Naive thymus-derived CD4-positive, alpha-beta T cell (primary cell): Measurements from ENCODE around the gene CCBE1. TPM values are rescaled to one million over a fixed set of nuclear protein-coding genes. Genes with fewer than 3 reads are reported as not detected.

Source experiments
- ATAC-seq: fragments of 150-1000 bp; cut with Tn5 transposase; 2 replicates; pipeline ENCODE4 v1.10.0; 2021; ENCODE audit warnings: mild to moderate bottlenecking, moderate library complexity
- CTCF ChIA-PET: fragments of 350-600 bp; sonication (Branson Sonifier 250); formaldehyde crosslinking; loops from one replicate; lab custom pipeline; 2021; ENCODE audit warnings: antibody characterized with exemption; lab: Charles Lee
- POLR2A ChIA-PET: fragments of 350-600 bp; sonication (Branson Sonifier 250); formaldehyde crosslinking; loops from one replicate; lab custom pipeline; 2021; ENCODE audit warnings: antibody characterized with exemption, inconsistent platforms; lab: Charles Lee
- DNase-seq, 9 donors: peaks; one replicate each; pipeline versions ENCODE4 v3.0.0 to v3.0.0-alpha.2; 2020 to 2022; ENCODE audit warnings: mixed read lengths in 1 of 9
- H3K27ac ChIP-seq: one replicate; pipeline ENCODE4 v1.7.0; 2013; ENCODE audit warnings: mild to moderate bottlenecking, low read depth, low read length, moderate library complexity
- H3K27me3 ChIP-seq, 2 donors: one replicate each; pipeline ENCODE4 v1.7.0; 2013; ENCODE audit warnings: low read length in 2 of 2, mild to moderate bottlenecking in 2 of 2, moderate library complexity in 2 of 2; ENCODE audit not compliant: control insufficient read depth in 2 of 2, insufficient read depth in 2 of 2
- H3K36me3 ChIP-seq, 3 experiments: 1 replicate in 2 of 3; 2 replicates in 1 of 3; pipeline ENCODE4 v1.7.0; 2013; ENCODE audit warnings: low read length in 3 of 3, mild to moderate bottlenecking in 3 of 3, moderate library complexity in 1 of 3; ENCODE audit not compliant: insufficient read depth in 3 of 3, control insufficient read depth in 2 of 3
- H3K4me1 ChIP-seq, 2 donors: one replicate each; pipeline ENCODE4 v1.7.0; 2013; ENCODE audit warnings: low read length in 2 of 2, mild to moderate bottlenecking in 2 of 2, moderate library complexity in 1 of 2; ENCODE audit not compliant: control insufficient read depth in 2 of 2, insufficient read depth in 2 of 2
- H3K4me3 ChIP-seq: 2 replicates; pipeline ENCODE4 v1.7.0; 2013; ENCODE audit warnings: mild to moderate bottlenecking, low read length
- H3K9me3 ChIP-seq, 3 experiments: 1 replicate in 2 of 3; 2 replicates in 1 of 3; pipeline ENCODE4 v1.7.0; 2013; ENCODE audit warnings: low read length in 3 of 3; ENCODE audit not compliant: control insufficient read depth in 2 of 3
- H3K27ac Mint-ChIP-seq, 9 donors: one replicate each; pipeline ENCODE4 v1.8.0; 2020 to 2022; ENCODE audit warnings: mixed read lengths in 9 of 9, mild to moderate bottlenecking in 8 of 9, moderate library complexity in 5 of 9, inconsistent platforms in 2 of 9
- H3K27me3 Mint-ChIP-seq, 5 donors: one replicate each; pipeline ENCODE4 v1.8.0; 2021 to 2022; ENCODE audit warnings: mixed read lengths in 5 of 5, mild to moderate bottlenecking in 1 of 5
- H3K36me3 Mint-ChIP-seq, 5 donors: one replicate each; pipeline ENCODE4 v1.8.0; 2020 to 2022; ENCODE audit warnings: mixed read lengths in 5 of 5, mild to moderate bottlenecking in 3 of 5, inconsistent platforms in 1 of 5
- H3K4me1 Mint-ChIP-seq, 7 donors: one replicate each; pipeline ENCODE4 v1.8.0; 2020 to 2022; ENCODE audit warnings: mixed read lengths in 7 of 7, mild to moderate bottlenecking in 3 of 7, inconsistent platforms in 1 of 7
- H3K4me3 Mint-ChIP-seq, 10 donors: one replicate each; pipeline ENCODE4 v1.8.0; 2020 to 2022; ENCODE audit warnings: mild to moderate bottlenecking in 10 of 10, mixed read lengths in 10 of 10, moderate library complexity in 6 of 10, inconsistent platforms in 2 of 10
- H3K9me3 Mint-ChIP-seq, 11 donors: one replicate each; pipeline ENCODE4 v1.8.0; 2020 to 2022; ENCODE audit warnings: mixed read lengths in 11 of 11, mild to moderate bottlenecking in 4 of 11, inconsistent platforms in 1 of 11, moderate library complexity in 1 of 11
- intact Hi-C, 2 donors: fragments of 100-400 bp; cut with micrococcal nuclease; formaldehyde crosslinking; loops; one replicate each; pipeline ENCODE4 v1.15.1; 2023
- polyA plus RNA-seq, 2 donors: library from polyadenylated mRNA; unstranded; fragments of 300-500 nt; fragmentation: Illumina TruSeq; gene quantifications; one replicate each; pipeline ENCODE4 v1.2.3, GENCODE V29; 2021
- total RNA-seq, 6 experiments: library from RNA in 5 of 6; stranded (reverse) in 5 of 6; gene quantifications; 1 replicate in 5 of 6; 2 replicates in 1 of 6; pipeline ENCODE4 v1.2.3 and lab custom pipeline; 2021 to 2026

The CCBE1 gene
- total and polyA plus RNA-seq, 7 experiments from 2014 or later = not detected

DNA sequence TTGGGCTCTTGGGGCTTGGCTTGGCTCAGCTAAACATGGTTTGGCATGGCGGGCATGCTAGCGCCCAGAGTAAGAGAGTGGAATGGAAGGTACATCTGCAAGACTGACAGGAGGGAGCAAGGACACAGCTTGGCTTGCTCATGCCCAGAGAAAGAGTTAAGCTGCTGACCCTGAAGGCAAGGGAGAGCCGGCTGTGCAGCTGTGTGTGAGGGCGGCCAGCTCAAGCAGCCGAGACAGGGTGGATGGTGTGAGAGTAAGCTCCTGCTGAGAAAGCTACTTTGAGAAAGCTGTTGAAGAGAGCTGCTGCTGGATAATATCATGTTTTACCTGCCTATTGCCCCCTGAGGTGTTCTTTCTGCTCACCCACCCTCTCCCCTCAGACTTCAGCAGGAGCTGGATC lies 135.6 kb downstream of the CCBE1 start:
- H3K9me3 ChIP-seq = no peaks in the 10 kb centered on the region
- no peak overlapping the region for H3K27ac Mint-ChIP-seq
- DNase-seq = no peak
- ChIA-PET CTCF (no interaction called here), POLR2A (no interaction called here)
- H3K9me3 Mint-ChIP-seq = peaks cover 0 to 17% (median 4%) of the 10 kb centered on the region in 11 donors
- H3K27me3 ChIP-seq = no peaks in the 10 kb centered on the region
- intact Hi-C loops = no loop called here
- ATAC-seq = no peak
- peaks cover 0 to 11% (median 6%) of the 10 kb centered on the region in 5 donors for H3K27me3 Mint-ChIP-seq
- H3K36me3 Mint-ChIP-seq = no peaks in the 10 kb centered on the region
- no peak overlapping the region for H3K4me3 Mint-ChIP-seq
- no peaks in the 10 kb centered on the region for H3K4me1 ChIP-seq
- H3K27ac ChIP-seq = no peak overlapping the region
- H3K4me1 Mint-ChIP-seq = no peaks in the 10 kb centered on the region
- H3K36me3 ChIP-seq = no peaks in the 10 kb centered on the region
- no peak overlapping the region for H3K4me3 ChIP-seq

DNA sequence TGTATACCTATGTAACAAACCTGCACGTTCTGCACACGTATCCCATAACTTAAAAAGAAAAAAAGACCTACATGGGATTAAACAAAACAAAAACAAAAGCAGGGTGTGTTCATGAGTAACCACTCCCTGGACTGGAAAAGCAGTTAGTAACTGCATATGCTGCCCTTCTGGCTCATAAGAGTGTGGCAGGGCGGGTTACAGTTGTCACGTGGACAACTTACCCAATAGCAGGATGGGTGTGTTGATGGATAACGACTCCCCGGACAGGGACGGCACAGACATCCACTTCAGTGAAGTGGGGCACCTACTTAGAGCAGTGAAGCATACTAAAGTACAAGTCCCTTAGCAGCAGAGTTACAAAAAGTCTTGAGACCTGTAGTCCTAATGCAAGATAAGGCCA lies 136.7 kb downstream of the CCBE1 start:
- peaks cover 0 to 17% (median 4%) of the 10 kb centered on the region in 11 donors for H3K9me3 Mint-ChIP-seq
- no peak overlapping the region for H3K27ac ChIP-seq
- no peak overlapping the region for H3K4me3 Mint-ChIP-seq
- no peaks in the 10 kb centered on the region for H3K36me3 ChIP-seq
- no peaks in the 10 kb centered on the region for H3K9me3 ChIP-seq
- no peaks in the 10 kb centered on the region for H3K4me1 Mint-ChIP-seq
- H3K4me1 ChIP-seq = no peaks in the 10 kb centered on the region
- no peak overlapping the region for H3K27ac Mint-ChIP-seq
- H3K4me3 ChIP-seq = no peak overlapping the region
- H3K36me3 Mint-ChIP-seq = no peaks in the 10 kb centered on the region
- ChIA-PET POLR2A (no interaction called here), CTCF (no interaction called here)
- H3K27me3 ChIP-seq = no peaks in the 10 kb centered on the region
- peaks cover 0 to 11% (median 6%) of the 10 kb centered on the region in 5 donors for H3K27me3 Mint-ChIP-seq
- intact Hi-C loops = no loop called here
- ATAC-seq = no peak
- no peak for DNase-seq

DNA sequence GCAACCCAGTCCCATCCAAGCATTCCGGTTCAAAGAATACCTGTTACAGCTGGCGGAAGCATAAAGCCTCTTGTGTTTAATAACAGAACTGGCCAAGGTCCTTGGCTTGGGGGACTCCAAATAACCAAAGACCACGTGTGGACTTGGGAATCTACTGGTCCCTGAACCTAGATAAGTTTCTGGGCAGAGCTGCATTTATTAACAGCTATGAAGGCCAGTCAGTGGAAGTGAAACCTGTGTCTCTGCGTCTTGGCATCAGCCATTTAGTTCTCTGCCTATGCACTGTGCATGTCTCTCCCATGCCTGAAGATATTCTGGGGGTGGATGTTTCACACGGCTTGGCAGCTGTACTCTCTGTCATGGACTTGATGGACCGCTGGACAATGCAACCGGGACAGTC lies 137.7 kb downstream of the CCBE1 start:
- no peaks in the 10 kb centered on the region for H3K9me3 ChIP-seq
- no peaks in the 10 kb centered on the region for H3K4me1 Mint-ChIP-seq
- H3K27ac ChIP-seq = no peak overlapping the region
- POLR2A ChIA-PET = no interaction called here
- DNase-seq (no peak), ATAC-seq (no peak)
- CTCF ChIA-PET = no interaction called here
- no peaks in the 10 kb centered on the region for H3K4me1 ChIP-seq
- H3K27me3 Mint-ChIP-seq = peaks cover 0 to 6% (median 6%) of the 10 kb centered on the region in 5 donors
- peaks cover 0 to 12% (median 2%) of the 10 kb centered on the region in 11 donors for H3K9me3 Mint-ChIP-seq
- H3K36me3 Mint-ChIP-seq = no peaks in the 10 kb centered on the region
- H3K4me3 ChIP-seq = no peak overlapping the region
- no peak overlapping the region for H3K27ac Mint-ChIP-seq
- no peaks in the 10 kb centered on the region for H3K36me3 ChIP-seq
- intact Hi-C loops = no loop called here
- no peaks in the 10 kb centered on the region for H3K27me3 ChIP-seq
- no peak overlapping the region for H3K4me3 Mint-ChIP-seq

DNA sequence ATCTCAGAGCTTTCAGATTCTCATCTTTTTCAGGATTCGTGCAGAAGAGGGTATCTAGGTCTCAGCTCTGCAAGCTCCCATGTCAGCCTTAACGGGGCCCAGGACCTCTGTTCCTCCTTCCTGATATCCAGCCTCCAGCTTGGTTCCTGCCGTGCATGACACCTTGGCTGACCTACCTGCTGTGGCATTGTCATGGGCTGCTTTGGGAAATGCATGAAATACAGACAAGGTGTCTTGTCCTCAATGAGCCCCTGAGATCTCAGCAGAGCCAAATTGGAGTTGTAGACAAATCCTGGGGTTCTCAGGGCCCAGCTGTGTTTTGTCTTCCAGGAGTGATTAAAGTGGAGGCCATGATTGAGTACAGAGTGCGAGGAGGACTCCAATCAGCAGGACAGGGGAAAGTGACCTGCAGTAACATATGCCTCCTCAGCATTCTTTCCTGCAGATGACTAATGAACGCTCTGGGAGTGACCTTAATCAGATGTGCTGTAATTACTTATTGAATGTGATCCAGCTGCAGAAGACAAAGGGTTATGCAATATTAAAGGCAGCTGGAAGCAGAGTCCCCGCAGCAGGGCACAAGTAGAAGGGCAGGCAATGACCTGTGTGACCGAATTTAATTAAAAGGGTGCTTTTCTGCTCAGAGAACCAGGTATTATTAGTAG lies 141.1 kb downstream of the CCBE1 start:
- DNase-seq (no peak), ATAC-seq (no peak)
- H3K9me3 ChIP-seq = no peaks in the 10 kb centered on the region
- H3K36me3 Mint-ChIP-seq = no peaks in the 10 kb centered on the region
- no peak overlapping the region for H3K27ac ChIP-seq
- no peaks in the 10 kb centered on the region for H3K4me1 ChIP-seq
- H3K4me3 Mint-ChIP-seq = no peak overlapping the region
- H3K9me3 Mint-ChIP-seq = peaks cover 0 to 10% (median 0%) of the 10 kb centered on the region in 11 donors
- ChIA-PET POLR2A (no interaction called here), CTCF (no interaction called here)
- no peak overlapping the region for H3K27ac Mint-ChIP-seq
- no peaks in the 10 kb centered on the region for H3K27me3 ChIP-seq
- peaks cover 0 to 6% (median 0%) of the 10 kb centered on the region in 5 donors for H3K27me3 Mint-ChIP-seq
- no peak overlapping the region for H3K4me3 ChIP-seq
- no peaks in the 10 kb centered on the region for H3K4me1 Mint-ChIP-seq
- intact Hi-C loops = no loop called here
- no peaks in the 10 kb centered on the region for H3K36me3 ChIP-seq

DNA sequence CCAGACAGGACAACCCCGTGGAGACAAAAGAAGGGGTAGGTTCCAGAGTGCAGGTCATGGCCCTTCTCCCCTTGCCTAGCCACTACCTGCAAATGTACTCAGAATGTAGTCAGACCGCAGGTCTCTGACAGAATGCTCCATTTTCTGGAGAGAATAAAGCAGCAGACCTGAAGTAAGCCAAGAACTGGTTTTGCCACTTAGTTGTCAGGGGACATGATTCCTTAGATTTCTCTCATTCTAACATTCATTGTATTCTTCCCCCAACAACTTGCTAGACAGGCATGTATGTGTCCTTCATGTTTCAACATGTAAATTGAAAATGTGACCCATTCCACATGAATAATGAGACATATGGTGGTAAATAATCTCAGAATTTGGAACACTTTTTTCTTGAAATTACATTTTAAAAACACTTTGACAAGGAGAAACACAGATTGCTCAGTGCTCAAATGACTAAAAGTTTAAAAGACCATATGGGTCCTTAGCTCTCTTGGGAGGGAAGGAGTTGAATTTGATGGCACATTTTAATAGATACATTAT lies 142.4 kb downstream of the CCBE1 start:
- POLR2A ChIA-PET = no interaction called here
- H3K36me3 Mint-ChIP-seq = no peaks in the 10 kb centered on the region
- CTCF ChIA-PET = no interaction called here

DNA sequence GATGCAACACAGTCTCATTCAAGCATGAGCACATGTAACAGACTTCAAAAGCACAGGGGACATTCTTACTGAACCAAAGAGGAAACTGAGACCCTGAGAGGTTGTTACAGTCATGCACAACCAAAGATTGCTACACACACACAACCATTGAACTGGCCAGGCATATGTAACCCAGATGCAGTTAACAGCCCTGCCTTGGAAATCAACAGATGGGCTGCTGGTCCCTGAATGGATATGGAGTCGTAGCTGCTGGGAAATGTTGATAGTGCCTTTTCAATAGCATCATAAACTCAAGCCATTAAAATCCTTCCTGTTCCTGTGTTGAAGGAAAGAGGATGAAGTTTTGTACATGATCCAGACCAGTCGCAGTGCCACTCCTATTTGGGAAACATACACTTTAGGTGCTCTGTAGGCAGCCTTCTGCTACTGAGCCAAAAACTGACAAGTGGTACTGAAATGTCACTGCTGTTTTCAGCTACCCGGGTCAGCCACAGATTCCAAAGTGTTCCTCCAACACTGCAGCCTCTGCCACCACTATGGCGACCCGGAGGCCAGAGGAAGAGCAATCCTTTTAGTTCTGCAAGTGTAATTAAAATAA lies 143.9 kb downstream of the CCBE1 start:
- Mint-ChIP-seq H3K27me3 (peaks cover 0 to 1% (median 0%) of the 10 kb centered on the region in 5 donors), H3K36me3 (no peaks in the 10 kb centered on the region), H3K4me1 (no peaks in the 10 kb centered on the region), H3K9me3 (peaks cover 0 to 10% (median 2%) of the 10 kb centered on the region in 11 donors), H3K4me3 (no peak overlapping the region), H3K27ac (no peak overlapping the region)
- H3K4me3 ChIP-seq = no peak overlapping the region
- H3K27ac ChIP-seq = no peak overlapping the region
- POLR2A ChIA-PET = no interaction called here
- DNase-seq (no peak), ATAC-seq (no peak)
- no peaks in the 10 kb centered on the region for H3K36me3 ChIP-seq
- H3K4me1 ChIP-seq = no peaks in the 10 kb centered on the region
- H3K27me3 ChIP-seq = no peaks in the 10 kb centered on the region
- intact Hi-C loops = no loop called here
- CTCF ChIA-PET = no interaction called here
- no peaks in the 10 kb centered on the region for H3K9me3 ChIP-seq

More for the DNA sequence above, 142.4 kb downstream of the CCBE1 start:
- Histone ChIP-seq H3K27me3 (no peaks in the 10 kb centered on the region), H3K27ac (no peak overlapping the region), H3K36me3 (no peaks in the 10 kb centered on the region), H3K9me3 (no peaks in the 10 kb centered on the region), H3K4me3 (no peak overlapping the region), H3K4me1 (no peaks in the 10 kb centered on the region)
- Mint-ChIP-seq H3K4me3 (no peak overlapping the region), H3K27ac (no peak overlapping the region), H3K4me1 (no peaks in the 10 kb centered on the region), H3K27me3 (peaks cover 0 to 6% (median 0%) of the 10 kb centered on the region in 5 donors), H3K9me3 (peaks cover 0 to 10% (median 0%) of the 10 kb centered on the region in 11 donors)
- no peak for ATAC-seq
- no peak for DNase-seq
- intact Hi-C loops = no loop called here
